ENCODE data around the gene NOM1. TPM values are rescaled to one million over a fixed set of nuclear protein-coding genes. Genes with fewer than 3 reads are reported as not detected.

NOM1 gene
- total RNA-seq, 1 experiment from 2014 or later, result 30.3 TPM

GRCh38 chr7:157016352-157017041 lies 67.0 kb downstream of the NOM1 start:
- H3K4me1 ChIP-seq (ENCODE audit: control insufficient read depth, insufficient read depth, low read length), result peaks cover 11% of the 10 kb centered on the region
- no peak overlapping the region for H3K4me3 ChIP-seq (ENCODE audit: low read depth in 2 of 2, low read length in 2 of 2)
- in situ Hi-C loops (cut with HindIII; ENCODE audit: low pct_unique_long_range_greater_than_20kb, low sequenced_read_pairs) (no loop called here), intact Hi-C loops (cut with micrococcal nuclease; ENCODE audit: unreplicated experiment) (no loop called here)
- H3K27me3 ChIP-seq (ENCODE audit: control insufficient read depth, insufficient read depth, low read length), result peaks cover 10% of the 10 kb centered on the region
- H3K9me3 ChIP-seq (ENCODE audit: control insufficient read depth, insufficient read depth, low read depth, low read length), result no peaks in the 10 kb centered on the region
- no peaks in the 10 kb centered on the region for H3K36me3 ChIP-seq (ENCODE audit: control insufficient read depth, insufficient read depth, low read length)
- H3K27ac ChIP-seq (ENCODE audit: low read length), result no peak overlapping the region
- ChIA-PET CTCF (no interaction called here), POLR2A (no interaction called here)
- no peak for ATAC-seq
- no TSS peak for BruUV-seq (replicated peaks)
- no peak for DNase-seq (ENCODE audit: low read depth, low spot score)
- TF ChIP-seq CTCF (IDR thresholded peaks at IDR 0.05) (no peak), TCF7L2 (IDR thresholded peaks at IDR 0.05; ENCODE audit: low read depth, low read length) (no peak), POLR2AphosphoS5 (IDR thresholded peaks at IDR 0.05; ENCODE audit: low read depth, low read length) (no peak), REST (IDR thresholded peaks at IDR 0.05; ENCODE audit: insufficient read depth in 1 of 2, low read depth in 2 of 2, low read length in 1 of 2) (no peak), SIN3A (IDR thresholded peaks at IDR 0.05; ENCODE audit: borderline replicate concordance, insufficient read depth, low read depth, low read length) (no peak)

GRCh38 chr7:157017149-157017548 lies 67.6 kb downstream of the NOM1 start:
- TF ChIP-seq SIN3A (IDR thresholded peaks at IDR 0.05; ENCODE audit: borderline replicate concordance, insufficient read depth, low read depth, low read length) (no peak), REST (IDR thresholded peaks at IDR 0.05; ENCODE audit: insufficient read depth in 1 of 2, low read depth in 2 of 2, low read length in 1 of 2) (no peak)
- BruUV-seq (replicated peaks), result no TSS peak
- ChIA-PET POLR2A (no interaction called here), CTCF (no interaction called here)
- ATAC-seq, result no peak
- Histone ChIP-seq H3K4me3 (ENCODE audit: low read depth in 2 of 2, low read length in 2 of 2) (no peak overlapping the region), H3K9me3 (ENCODE audit: control insufficient read depth, insufficient read depth, low read depth, low read length) (no peaks in the 10 kb centered on the region), H3K36me3 (ENCODE audit: control insufficient read depth, insufficient read depth, low read length) (no peaks in the 10 kb centered on the region), H3K27me3 (ENCODE audit: control insufficient read depth, insufficient read depth, low read length) (peaks cover 13% of the 10 kb centered on the region), H3K27ac (ENCODE audit: low read length) (no peak overlapping the region), H3K4me1 (ENCODE audit: control insufficient read depth, insufficient read depth, low read length) (peaks cover 5% of the 10 kb centered on the region)
- DNase-seq (ENCODE audit: low read depth, low spot score), result no peak
- in situ Hi-C loops (cut with HindIII; ENCODE audit: low pct_unique_long_range_greater_than_20kb, low sequenced_read_pairs) (no loop called here), intact Hi-C loops (cut with micrococcal nuclease; ENCODE audit: unreplicated experiment) (no loop called here)

Data from Panc1 (cell line).